Right atrium auricular region (tissue), 2 donors: ENCODE data around the gene CIDEB. TPM values are rescaled to one million over a fixed set of nuclear protein-coding genes. Genes with fewer than 3 reads are reported as not detected.

ENCODE experiments used
- DNase-seq: peaks from one replicate; pipeline ENCODE4 v3.0.0-alpha.2; 2019; ENCODE audit warnings: low spot score
- H3K27ac ChIP-seq, 2 donors: fragments of 200-600 bp; sonication (generic); 1 replicate in 1 of 2; 2 replicates in 1 of 2; pipeline ENCODE4 v1.5.1; 2016 to 2019
- H3K27me3 ChIP-seq, 2 donors: fragments of 200-600 bp; sonication (generic); one replicate each; pipeline versions ENCODE4 v1.5.1 to v1.6.0; 2017 to 2019
- H3K36me3 ChIP-seq: fragments of 200-600 bp; sonication (generic); one replicate; pipeline ENCODE4 v1.5.1; 2016
- H3K4me1 ChIP-seq, 2 donors: fragments of 200-600 bp; sonication (generic); one replicate each; pipeline versions ENCODE4 v1.5.1 to v1.6.0; 2017 to 2019
- H3K4me3 ChIP-seq, 2 donors: fragments of 200-600 bp; sonication (generic); 1 replicate in 1 of 2; 2 replicates in 1 of 2; pipeline ENCODE4 v1.5.1; 2017 to 2019; ENCODE audit warnings: mild to moderate bottlenecking in 1 of 2, moderate library complexity in 1 of 2
- H3K9me3 ChIP-seq, 2 donors: fragments of 200-600 bp; sonication (generic); one replicate each; pipeline ENCODE4 v1.5.1; 2019
- total RNA-seq, 2 donors: library from RNA; depleted of rRNA; stranded (reverse); fragments of >200 nt; gene quantifications; one replicate each; pipeline ENCODE4 v1.1.0, GENCODE V29; 2016
- TF ChIP-seq, protein P1 (sequence below), 2 donors: fragments of 200-600 bp; sonication (generic); IDR thresholded peaks; one replicate each; pipeline ENCODE4 v1.5.1; 2019; ENCODE audit warnings: antibody characterized with exemption in 2 of 2

CIDEB gene
- total RNA-seq, 2 donors from 2014 or later, result 2.0 to 6.6 TPM

DNA sequence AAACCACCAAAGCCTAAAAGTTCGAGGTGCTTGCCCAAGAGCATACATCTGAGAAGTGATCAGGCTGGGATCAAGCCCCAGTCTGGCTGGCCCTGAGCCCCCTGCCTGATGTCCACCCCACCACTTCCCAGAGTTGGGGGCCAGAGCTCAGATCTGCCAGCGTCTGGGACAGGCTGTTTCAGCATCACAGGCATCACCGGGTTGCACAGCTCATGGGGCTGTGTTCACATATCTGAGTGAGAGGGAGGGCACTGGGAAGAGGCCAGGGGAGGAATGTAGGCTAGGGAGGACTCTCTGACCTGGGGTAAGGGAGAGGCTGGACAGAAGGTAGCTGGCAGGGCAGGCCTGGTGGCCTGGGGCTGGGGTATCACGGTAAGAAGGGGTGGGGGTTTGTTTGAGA lies 50.8 kb downstream of the CIDEB start:
- H3K9me3 ChIP-seq, result no peaks in the 10 kb centered on the region
- DNase-seq, result no peak
- no peak overlapping the region for H3K27ac ChIP-seq
- H3K36me3 ChIP-seq, result no peaks in the 10 kb centered on the region
- TF ChIP-seq, protein P1, sequence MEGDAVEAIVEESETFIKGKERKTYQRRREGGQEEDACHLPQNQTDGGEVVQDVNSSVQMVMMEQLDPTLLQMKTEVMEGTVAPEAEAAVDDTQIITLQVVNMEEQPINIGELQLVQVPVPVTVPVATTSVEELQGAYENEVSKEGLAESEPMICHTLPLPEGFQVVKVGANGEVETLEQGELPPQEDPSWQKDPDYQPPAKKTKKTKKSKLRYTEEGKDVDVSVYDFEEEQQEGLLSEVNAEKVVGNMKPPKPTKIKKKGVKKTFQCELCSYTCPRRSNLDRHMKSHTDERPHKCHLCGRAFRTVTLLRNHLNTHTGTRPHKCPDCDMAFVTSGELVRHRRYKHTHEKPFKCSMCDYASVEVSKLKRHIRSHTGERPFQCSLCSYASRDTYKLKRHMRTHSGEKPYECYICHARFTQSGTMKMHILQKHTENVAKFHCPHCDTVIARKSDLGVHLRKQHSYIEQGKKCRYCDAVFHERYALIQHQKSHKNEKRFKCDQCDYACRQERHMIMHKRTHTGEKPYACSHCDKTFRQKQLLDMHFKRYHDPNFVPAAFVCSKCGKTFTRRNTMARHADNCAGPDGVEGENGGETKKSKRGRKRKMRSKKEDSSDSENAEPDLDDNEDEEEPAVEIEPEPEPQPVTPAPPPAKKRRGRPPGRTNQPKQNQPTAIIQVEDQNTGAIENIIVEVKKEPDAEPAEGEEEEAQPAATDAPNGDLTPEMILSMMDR (IDR thresholded peaks at IDR 0.05), result no peak
- no peaks in the 10 kb centered on the region for H3K27me3 ChIP-seq
- no peak overlapping the region for H3K4me3 ChIP-seq
- H3K4me1 ChIP-seq, result no peaks in the 10 kb centered on the region

- no peak for DNase-seq
- Histone ChIP-seq H3K27me3 (no peaks in the 10 kb centered on the region), H3K27ac (no peak overlapping the region), H3K4me1 (no peaks in the 10 kb centered on the region), H3K4me3 (no peak overlapping the region), H3K36me3 (no peaks in the 10 kb centered on the region), H3K9me3 (no peaks in the 10 kb centered on the region)
- TF ChIP-seq, protein P1 (IDR thresholded peaks at IDR 0.05), result no peak
These were observed 51.7 kb downstream of the CIDEB start for GRCh38 chr14:24255931-24256711.

DNA sequence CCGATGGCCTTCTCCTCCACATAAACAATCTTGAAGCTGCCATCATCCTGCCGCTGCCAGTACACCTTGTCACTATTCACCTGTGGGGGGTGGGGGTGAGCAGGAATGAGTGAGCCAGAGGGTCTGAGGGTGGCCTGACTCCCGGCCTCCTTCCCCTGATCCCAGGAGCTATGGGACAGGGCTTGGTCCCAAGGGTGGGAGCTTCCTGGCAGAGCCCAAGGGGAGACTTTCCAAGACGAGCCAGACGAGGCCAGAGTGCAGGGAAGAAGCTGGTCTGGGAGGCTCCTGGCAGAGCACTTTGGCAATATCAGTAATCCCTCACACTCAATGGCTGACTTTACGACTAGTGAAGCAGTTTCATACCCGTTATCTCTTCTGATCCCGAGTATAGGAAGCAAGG lies 52.3 kb downstream of the CIDEB start:
- TF ChIP-seq, protein P1 (IDR thresholded peaks at IDR 0.05), result no peak
- Histone ChIP-seq H3K27me3 (no peaks in the 10 kb centered on the region), H3K27ac (no peak overlapping the region), H3K36me3 (no peaks in the 10 kb centered on the region), H3K9me3 (no peaks in the 10 kb centered on the region), H3K4me1 (no peaks in the 10 kb centered on the region), H3K4me3 (no peak overlapping the region)
- DNase-seq, result no peak

Other genes starting within 250 kb of the CIDEB start
- under 1 TPM in 1 of 2 donors, not detected in 1; 0.24 TPM for gene CPNE6, start 236.4 kb downstream of the CIDEB start, total RNA-seq
- gene PCK2, start 213.7 kb downstream of the CIDEB start, total RNA-seq, result 10 to 100 TPM in 1 of 2 donors, 1 to 10 TPM in 1; 1.8 to 10.7 TPM
- 10 to 100 TPM; 54.1 to 69.8 TPM for gene DCAF11, start 193.2 kb downstream of the CIDEB start, total RNA-seq
- 1 to 10 TPM; 2.5 to 5.0 TPM for gene NRL, start 193.0 kb downstream of the CIDEB start, total RNA-seq
- gene FITM1, start 177.3 kb downstream of the CIDEB start, total RNA-seq, result 100 to 1,000 TPM in 1 of 2 donors, 10 to 100 TPM in 1; 74.3 to 180 TPM
- gene PSME1, start 171.8 kb downstream of the CIDEB start, total RNA-seq, result 100 to 1,000 TPM in 1 of 2 donors, 10 to 100 TPM in 1; 72.9 to 112 TPM
- gene EMC9, start 166.4 kb downstream of the CIDEB start, total RNA-seq, result 10 to 100 TPM in 1 of 2 donors, 1 to 10 TPM in 1; 9.9 to 16.8 TPM
- 10 to 100 TPM; 23.1 to 40.6 TPM for gene PSME2, start 161.4 kb downstream of the CIDEB start, total RNA-seq
- gene RNF31, start 160.5 kb downstream of the CIDEB start, total RNA-seq, result 10 to 100 TPM; 24.1 to 47.5 TPM
- 10 to 100 TPM; 29.2 to 33.1 TPM for gene IRF9, start 146.7 kb downstream of the CIDEB start, total RNA-seq
- gene REC8, start 135.9 kb downstream of the CIDEB start, total RNA-seq, result 1 to 10 TPM; 3.8 to 5.6 TPM
- gene IPO4, start 119.2 kb downstream of the CIDEB start, total RNA-seq, result 10 to 100 TPM; 12.1 to 15.7 TPM
- 10 to 100 TPM; 23.5 to 42.7 TPM for gene TM9SF1, start 112.5 kb downstream of the CIDEB start, total RNA-seq
- gene TSSK4, start 102.3 kb downstream of the CIDEB start, total RNA-seq, result not detected
- gene CHMP4A, start 94.5 kb downstream of the CIDEB start, total RNA-seq, result 10 to 100 TPM; 31.6 to 63.0 TPM
- gene MDP1, start 91.9 kb downstream of the CIDEB start, total RNA-seq, result 10 to 100 TPM; 15.5 to 19.7 TPM
- gene NEDD8, start 75.6 kb downstream of the CIDEB start, total RNA-seq, result 100 to 1,000 TPM; 184 to 206 TPM
- 10 to 100 TPM; 28.1 to 31.7 TPM for gene GMPR2, start 75.0 kb downstream of the CIDEB start, total RNA-seq
- gene TINF2, start 65.4 kb downstream of the CIDEB start, total RNA-seq, result 10 to 100 TPM; 28.2 to 36.3 TPM
- 10 to 100 TPM; 11.9 to 36.9 TPM for gene TGM1, start 44.8 kb downstream of the CIDEB start, total RNA-seq
- gene RABGGTA, start 36.4 kb downstream of the CIDEB start, total RNA-seq, result 10 to 100 TPM; 21.3 to 22.2 TPM
- gene DHRS1, start 8.2 kb downstream of the CIDEB start, total RNA-seq, result 10 to 100 TPM; 10.1 to 13.7 TPM
- 10 to 100 TPM; 13.9 to 15.5 TPM for gene NOP9, start 8.1 kb downstream of the CIDEB start, total RNA-seq
- gene LTB4R2, start 2.2 kb upstream of the CIDEB start, total RNA-seq, result 1 to 10 TPM in 1 of 2 donors, under 1 TPM in 1; 0.98 to 1.4 TPM
- gene LTB4R, start 3.5 kb upstream of the CIDEB start, total RNA-seq, result 1 to 10 TPM; 1.9 to 3.0 TPM
- gene ADCY4, start 27.1 kb upstream of the CIDEB start, total RNA-seq, result 10 to 100 TPM; 17.1 to 25.5 TPM
- gene RIPK3, start 32.0 kb upstream of the CIDEB start, total RNA-seq, result 1 to 10 TPM; 1.9 to 3.8 TPM
- gene NFATC4, start 60.2 kb upstream of the CIDEB start, total RNA-seq, result 10 to 100 TPM; 12.5 to 13.4 TPM
- gene NYNRIN, start 91.0 kb upstream of the CIDEB start, total RNA-seq, result 10 to 100 TPM in 1 of 2 donors, 1 to 10 TPM in 1; 6.0 to 10.1 TPM
- 1 to 10 TPM in 1 of 2 donors, under 1 TPM in 1; 0.48 to 1.4 TPM for gene CBLN3, start 121.7 kb upstream of the CIDEB start, total RNA-seq
- gene KHNYN, start 122.0 kb upstream of the CIDEB start, total RNA-seq, result 10 to 100 TPM; 16.3 to 23.0 TPM
- 10 to 100 TPM; 49.2 to 55.1 TPM for gene SDR39U1, start 134.8 kb upstream of the CIDEB start, total RNA-seq
- not detected for gene CMA1, start 200.3 kb upstream of the CIDEB start, total RNA-seq